RKO (cell line): Measurements from ENCODE around the gene STAP2.
"Not testable (repeated sequence)": the region's sequence is repeated elsewhere in the genome, so short reads cannot be mapped to it uniquely, and the experiment has no call there.

Source experiments
- DNase-seq: peaks from one replicate; pipeline ENCODE4 v3.0.0-alpha.2; 2016; ENCODE audit warnings: low spot score

Gene STAP2

DNA sequence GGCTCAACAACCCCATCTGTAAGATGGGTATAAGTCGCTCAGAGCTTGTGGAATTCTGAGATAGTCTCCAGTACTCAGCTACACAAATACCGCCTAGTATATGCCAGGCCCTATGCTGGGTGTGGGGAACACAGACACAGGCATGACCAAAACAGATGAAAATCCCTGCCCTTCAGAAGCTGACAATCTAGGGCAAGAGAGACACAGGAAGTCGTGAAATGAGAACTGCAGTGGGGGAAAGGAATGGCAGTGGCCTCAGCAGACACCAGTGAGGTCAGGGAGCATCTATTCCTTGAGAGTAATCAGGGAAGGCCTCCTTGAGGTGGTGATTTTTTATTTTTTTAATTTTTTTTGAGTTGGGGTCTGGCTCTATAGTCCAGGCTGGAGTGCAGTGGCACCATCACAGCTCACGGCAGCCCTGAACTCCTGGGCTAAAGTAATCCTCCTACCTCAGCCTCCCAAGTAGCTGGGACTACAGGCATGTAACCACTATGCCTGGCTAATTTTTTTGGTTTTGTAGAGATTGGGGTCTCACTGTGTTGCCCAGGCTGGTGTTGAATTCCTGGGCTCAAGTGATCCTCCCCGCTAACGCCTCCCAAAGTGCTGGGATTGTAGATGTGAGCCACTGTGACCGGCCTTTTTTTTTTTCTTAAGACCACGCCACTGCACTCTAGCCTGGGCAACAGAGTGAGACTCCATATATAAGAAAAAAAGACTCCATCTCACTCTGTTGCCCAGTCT lies 39.6 kb downstream of the STAP2 start:
- DNase-seq = no peak

DNA sequence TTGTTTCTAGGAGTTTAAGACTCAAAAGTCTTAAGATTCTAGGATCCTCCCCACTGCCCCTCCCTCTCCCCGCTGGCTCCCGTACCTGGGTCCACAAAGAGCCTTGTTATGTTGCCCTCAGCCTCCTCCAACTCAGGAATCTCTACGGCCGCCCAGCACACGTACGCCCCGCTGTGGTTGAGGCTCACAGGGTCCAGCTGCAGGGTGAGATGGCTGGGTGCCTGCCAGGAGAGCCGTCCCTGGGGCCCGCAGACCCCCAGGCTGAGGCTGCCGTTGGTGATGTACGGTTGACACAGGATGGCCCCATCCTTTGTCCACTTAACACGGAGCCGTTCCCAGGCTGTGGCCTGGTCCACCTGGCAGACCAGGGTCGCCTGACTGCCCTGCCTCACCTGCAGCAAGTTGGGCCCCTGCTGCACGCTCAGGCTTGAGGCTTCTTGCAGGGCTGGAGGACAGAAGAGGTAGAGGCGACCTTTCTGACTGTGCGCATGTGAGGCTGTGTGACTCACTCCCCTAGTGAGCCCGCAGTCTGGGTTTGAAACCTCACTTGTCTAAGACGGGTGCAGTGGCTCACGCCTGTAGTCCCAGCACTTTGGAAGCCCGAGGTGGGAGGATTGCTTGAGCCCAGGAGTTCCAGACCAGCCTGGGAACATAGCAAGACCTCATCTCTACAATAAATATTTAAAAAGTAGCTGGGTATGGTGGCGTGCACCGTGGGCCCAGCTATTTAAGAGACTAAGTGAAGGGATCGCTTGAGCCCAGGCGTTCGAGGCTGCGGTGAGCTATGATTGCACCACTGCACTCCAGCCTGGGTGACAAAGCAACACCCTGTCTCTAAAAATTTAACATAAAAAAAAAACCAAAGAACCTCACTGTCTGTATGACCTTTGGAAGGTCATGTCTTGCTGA lies 40.5 kb downstream of the STAP2 start:
- no peak for DNase-seq

DNA sequence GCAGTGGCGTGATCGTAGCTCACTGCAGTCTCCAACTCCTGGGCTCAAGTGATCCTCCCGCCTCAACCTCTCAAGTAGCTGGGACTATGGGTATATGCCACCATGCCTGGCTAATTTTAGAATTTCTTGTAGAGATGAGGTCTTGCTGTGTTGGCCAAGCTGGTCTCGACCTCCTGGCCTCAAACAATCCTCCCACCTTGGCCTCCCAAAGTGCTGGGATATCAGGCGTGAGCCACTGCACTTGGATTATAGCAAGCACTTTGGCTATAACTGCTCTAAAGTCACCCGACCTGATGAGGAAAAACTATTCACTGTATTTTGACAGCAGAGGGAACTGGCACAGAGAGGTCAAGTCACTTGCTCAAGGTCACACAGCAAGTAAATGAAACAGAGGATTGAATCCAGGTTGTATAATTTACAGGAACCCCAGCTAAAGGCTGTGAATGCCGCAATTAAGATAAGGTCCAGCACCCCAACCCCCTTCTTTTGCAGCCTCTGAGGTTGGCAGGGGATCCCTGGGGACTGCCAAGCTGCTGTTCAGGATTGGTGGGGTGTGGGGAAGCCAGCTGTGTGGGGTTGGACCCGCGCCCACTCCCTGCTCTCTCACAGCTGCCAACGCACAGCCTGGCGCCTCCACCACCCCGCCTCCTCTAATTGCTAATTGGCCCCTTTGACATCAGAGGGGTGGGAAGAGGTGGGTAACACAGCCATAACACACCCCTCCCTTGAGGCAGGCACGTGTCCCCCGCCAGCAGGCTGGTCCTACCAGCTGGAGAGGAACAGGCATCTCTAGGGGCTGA lies 42.5 kb downstream of the STAP2 start:
- DNase-seq = no peak

DNA sequence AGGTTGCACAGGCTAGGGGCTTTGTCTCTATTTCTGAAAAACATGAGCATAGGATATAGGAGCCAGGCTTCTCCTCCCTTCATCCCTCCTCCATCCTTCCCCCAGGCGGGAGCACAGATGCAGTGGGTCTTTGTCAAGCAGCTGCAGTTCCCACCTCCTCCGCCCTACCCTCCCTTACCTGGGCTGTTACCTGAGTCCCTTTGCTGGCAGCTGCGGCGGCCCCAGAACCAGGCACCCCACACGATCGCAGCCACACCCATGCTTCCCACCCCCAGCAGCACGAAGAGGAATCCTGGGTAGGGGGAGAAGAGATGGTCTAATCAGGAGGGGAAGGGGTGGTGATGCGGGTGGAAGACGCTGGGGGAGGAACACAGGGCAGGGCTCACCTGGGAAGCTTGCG lies 44.2 kb downstream of the STAP2 start:
- no peak for DNase-seq

DNA sequence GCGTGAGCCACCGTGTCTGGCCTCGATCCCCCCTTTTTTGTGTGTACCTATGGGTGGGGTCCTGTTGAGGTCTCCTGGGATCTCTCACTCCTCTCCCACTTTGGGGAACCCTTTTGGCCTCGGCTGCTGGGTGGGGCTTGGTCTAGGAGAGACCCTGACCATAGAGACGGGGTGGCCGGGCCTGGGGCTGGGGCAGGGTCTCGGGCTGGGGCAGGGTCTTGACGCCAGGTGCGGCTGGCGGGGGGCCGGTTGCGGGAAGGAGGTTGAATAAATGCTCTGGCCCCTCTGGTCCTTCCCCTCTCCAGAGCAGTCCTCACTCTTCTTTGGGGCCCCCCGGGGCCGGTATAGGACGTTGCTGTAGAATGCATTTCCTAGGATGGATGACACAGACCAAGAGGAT lies 46.1 kb downstream of the STAP2 start:
- no peak for DNase-seq

DNA sequence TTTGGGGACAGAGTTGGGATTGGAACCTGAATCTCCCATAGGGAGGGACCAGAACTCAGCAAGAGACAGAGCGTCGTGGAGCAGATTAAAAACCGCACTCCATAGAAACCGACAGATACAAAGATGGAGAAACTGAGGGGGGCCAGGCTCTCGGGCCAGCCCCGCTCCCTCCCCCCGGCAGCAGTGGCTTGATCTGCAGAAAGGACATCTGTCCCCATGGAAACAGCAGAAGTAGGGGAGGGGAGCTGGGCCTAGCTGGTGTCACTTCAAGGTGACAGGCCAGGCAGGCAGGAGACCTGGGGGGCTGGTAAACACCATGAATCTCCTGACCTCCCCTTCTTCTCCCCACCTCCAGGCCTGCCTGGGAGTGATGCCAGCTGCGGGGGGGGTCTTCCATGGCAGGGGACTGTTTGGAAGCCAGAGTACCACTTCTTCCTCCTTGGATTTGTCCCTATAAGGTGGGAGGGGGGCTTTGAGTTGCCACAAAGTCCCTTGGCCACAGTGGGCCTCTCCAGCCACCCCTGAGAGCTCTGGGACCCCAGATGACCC lies 47.4 kb downstream of the STAP2 start:
- no peak for DNase-seq

DNA sequence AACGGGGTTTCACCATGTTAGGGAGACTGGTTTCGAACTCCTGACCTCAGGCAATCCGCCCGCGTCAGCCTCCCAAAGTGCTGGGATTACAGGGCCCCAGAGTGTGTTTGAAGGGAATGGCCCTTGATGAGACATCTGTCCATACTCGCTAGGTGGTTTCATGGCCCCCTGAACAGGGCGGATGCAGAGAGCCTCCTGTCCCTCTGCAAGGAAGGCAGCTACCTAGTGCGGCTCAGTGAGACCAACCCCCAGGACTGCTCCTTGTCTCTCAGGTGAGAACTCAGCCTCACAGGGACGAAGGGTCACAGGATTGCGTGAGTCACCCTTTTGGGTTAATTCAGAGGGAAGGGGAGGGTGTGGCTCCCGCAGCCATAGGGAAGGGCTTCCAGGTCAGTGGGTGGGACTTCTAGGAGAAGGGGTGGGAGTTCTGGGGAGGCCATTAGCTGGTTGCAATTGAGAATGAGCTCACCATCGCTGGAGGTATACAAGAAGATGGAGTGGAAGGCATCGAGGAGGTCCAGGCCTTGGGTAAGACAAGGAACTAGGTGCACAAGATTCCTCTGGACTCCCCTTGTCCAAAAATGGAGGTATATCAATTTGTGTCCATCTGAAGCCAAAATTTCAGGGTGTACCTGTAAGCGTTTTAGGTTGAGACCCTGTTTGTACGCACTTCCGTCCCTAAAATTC lies 50.4 kb downstream of the STAP2 start:
- DNase-seq = no peak

DNA sequence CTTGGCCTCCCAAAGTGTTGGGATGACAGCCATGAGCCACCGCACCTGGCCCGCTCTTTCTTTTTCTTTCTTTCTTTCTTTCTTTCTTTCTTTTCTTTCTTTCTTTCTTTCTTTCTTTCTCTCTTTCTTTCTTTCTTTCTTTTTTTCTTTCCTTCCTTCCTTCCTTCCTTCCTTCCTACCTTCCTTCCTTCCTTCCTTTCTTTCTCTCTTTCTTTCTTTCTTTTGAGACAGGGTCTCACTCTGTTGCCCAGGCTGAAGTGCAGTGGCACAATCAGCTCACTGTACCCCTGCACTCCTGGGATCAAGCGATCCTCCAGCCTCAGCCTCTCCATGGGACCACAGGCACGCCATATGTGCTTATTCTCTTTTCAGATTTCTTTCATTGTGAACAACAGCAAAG lies 52.5 kb downstream of the STAP2 start:
- DNase-seq = not testable (repeated sequence)

DNA sequence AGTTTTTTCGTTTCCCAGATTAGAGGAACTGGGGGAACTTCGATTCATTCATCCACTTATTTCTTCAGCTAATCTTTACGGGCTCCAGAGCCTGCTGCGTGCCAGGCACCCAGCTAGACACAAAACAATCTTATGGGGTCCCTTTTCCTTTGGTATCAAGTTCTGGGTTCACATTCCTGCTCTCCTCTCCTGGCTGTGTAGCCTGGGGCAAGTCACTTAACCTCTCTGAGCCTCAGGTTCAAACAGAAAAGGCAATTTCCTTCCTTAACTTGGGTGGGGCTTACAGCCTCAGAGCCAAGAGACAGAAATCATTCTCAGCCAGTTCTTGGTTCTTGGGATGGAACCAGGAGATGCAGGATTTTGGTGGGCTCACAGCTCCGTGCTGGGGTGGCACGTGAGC lies 53.7 kb downstream of the STAP2 start:
- no peak for DNase-seq

DNA sequence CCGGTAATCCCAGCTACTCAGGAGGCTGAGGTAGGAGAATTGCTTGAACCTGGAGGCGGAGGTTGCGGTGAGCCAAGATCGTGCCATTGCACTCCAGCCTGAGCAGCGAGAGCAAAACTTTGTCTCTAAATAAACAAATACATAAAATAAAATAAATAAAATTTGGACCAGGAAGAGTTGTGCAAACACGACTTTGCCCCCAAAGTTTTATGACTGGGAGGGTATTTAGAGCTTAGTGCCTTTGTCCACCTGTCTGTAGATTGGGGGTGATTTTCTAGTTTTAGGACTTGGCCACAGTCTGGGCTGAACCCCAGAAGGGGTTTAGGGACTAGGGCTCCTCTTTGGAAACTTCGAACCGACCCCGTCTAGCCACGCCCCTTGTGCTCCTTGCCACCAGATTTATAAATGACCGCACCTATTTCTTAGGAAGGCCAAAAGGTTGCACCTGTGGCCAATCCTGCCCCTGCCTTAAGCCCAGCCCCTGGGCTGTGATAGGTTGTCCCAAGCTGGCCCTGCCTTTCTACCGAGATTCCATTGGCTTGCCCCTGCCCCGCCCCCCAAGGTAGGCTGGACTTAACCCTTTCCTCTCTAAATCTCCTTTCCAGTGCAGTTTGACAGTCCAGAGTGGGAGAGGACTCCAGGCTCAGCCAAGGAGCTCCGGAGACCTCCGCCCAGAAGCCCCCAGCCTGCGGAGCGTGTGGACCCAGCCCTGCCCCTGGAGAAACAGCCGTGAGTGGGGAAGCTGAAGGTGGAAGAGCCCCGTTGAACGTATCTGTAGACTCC lies 54.3 kb downstream of the STAP2 start:
- DNase-seq = peak; percentile 47

DNA sequence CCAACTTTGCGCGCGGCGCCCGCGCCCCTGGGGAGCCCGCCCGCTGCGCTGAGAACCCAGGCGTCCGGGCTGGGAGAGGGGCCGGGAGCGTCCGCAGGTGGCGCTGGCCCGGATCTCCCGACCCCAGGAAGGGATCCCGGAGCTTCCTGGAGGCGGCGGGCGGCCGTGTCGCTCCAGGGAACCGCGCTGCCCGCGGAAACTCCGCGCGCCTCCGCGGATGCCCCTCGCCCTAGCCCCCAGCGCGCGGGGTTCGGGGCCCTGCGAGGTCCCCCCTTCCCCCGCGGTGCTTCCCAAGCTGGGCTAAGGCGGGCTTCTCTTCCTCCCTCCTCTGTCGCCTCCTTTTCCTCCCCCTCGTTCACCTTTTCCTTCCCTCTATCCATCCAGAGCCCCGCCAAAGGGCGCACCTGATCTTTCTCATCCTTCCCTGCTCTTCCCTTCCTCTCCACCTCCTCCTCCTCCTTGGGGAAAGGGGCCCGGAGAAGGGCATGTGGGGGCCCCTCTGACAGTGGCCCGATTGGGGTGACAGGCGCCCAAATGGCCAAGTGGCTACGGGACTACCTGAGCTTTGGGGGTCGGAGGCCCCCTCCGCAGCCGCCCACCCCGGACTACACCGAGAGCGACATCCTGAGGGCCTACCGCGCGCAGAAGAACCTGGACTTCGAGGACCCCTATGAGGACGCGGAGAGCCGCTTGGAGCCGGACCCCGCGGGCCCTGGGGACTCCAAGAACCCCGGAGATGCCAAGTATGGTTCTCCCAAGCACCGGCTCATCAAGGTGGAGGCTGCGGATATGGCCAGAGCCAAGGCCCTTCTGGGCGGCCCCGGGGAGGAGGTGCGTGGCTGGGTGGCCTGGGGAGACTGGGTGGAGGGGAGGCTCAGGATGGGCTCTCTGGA lies 58.9 kb downstream of the STAP2 start:
- no peak for DNase-seq

DNA sequence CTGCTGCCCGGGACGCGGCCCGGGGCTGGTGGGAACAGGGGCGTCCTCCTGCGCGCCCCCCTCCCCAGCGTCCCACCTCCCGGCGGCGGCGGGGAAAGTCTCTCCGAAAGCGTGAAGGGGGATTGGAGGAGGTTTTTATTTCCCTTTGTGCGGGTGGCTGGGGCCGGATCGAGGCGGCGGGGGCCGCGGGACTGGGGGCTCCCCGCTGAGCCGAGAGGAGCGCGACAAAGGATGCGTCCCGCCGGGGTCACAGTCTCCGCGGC lies 59.4 kb downstream of the STAP2 start:
- DNase-seq = no peak

DNA sequence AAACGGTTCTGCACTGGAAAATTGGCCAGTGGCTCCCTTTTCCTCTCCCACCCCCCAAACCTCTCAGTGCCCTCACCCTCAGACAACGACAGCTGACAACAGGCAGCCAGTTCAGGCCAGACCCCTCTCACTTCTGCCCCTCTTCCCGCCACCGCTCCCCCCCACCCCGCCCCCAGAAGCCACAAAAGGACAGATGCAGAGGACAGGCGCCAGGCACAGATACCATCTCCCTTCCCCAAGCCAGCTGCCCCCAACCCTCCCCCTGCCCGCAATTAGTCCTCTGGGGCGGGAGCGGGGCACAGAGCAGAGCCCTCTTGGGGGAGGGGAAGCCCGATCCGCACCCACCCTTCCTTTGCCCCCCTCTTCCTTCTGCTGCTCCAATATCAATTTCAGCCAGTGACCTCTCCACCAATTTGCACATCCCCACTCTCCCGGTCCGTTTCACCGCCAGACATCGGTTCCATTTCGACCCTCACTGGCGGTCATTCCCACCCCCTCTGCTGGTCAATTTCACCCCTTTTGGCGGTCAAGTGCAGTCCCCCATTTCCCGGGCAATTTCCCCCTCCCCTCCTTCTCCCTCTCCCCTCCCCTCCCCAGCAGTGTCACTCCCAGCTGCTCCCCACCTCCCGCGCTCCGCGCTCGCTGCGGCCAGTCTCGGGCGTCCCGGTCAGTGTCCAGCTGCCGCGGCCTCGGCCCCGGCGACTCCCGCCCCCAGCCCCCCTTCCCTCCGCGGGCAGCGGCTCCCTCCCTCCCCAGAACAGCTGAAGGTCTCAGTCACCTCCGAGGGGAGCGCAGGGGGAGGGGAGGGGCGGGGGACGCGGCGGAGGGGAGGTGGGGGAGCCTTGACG lies 60.0 kb downstream of the STAP2 start, which contains the start of gene SHD:
TSS of gene SHD (plus strand) at position 848 of the 848 bp plus-strand sequence. CDS start 798 bp downstream, outside the sequence.
- DNase-seq = no peak

DNA sequence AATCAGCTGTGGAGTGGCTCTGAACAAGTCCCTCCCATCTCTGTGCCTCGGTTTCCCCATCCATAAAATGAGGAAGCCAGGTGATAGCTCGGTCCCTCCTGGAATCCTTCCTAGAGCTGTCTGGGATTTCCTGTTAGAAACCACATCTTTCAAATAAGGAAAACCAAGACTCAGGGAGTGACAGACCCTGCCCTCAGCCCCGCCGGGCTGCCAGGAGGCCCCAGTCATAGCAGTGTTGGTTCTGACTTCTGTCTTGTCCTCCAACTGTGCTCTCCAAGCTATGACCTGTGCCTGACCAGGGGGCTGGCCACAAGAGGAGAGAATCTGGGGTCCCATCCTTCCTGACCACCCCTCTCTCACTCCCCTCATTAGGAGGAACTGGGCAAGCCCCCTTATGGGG lies 60.6 kb downstream of the STAP2 start:
- DNase-seq = no peak

DNA sequence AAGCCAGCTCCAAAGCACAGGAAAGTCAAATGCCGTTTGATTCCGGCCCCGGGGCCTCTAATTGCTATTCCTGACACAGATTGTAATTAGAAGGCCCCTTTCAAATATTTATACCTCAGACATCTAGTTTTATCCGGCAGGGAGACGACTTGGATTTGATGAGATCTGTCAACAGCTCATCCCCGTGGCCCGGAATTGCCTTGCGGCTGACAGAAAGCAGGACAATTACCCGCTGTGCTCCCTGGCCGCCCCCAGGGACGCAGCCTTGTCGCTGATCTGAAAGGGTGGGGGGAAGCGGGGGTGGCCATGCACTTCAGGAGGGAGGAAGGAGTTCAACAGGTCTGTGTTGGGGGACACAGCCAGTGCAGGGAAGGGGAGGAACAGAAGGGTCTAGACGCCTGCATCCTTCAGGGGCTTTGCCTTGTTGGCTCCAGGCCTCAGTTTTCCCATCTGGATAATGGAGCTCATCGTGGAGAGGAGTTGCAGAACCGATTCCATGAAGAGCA lies 61.4 kb downstream of the STAP2 start:
- no peak for DNase-seq

DNA sequence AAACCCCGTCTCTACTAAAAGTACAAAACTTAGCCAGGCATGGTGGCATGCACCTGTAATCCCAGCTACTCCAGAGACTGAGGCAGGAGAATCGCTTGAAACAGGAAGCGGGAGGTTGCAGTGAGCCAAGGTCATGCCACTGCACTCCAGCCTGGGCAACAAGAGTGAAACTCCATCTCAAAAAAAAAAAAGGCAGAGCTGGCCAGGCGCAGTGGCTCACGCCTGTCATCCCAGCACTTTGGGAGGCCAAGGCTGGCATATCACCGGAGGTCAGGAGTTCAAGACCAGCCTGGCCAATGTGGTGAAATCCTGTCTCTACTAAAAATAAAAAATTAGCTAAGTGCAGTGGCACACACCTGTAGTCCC lies 64.3 kb downstream of the STAP2 start:
- DNase-seq = not testable (repeated sequence)
